ENCODE results near the gene TSPAN9.

GRCh38 chr12:3101309-3102024 lies 24.3 kb downstream of the TSPAN9 start:
- no peak for TF ChIP-seq CTCF (IDR thresholded peaks at IDR 0.05)
- no peak for TF ChIP-seq EP300 (IDR thresholded peaks at IDR 0.05)
- TF ChIP-seq POLR2A (IDR thresholded peaks at IDR 0.05; ENCODE audit: low read depth), result no peak
- TF ChIP-seq POLR2AphosphoS5 (IDR thresholded peaks at IDR 0.05), result no peak
